SU-DHL-6 (cell line): ENCODE measurements around the gene CCDC88C.

Experiments used
- H2AFZ ChIP-seq: fragments of 200-600 bp; sonication (generic); 2 replicates; pipeline ENCODE4 v1.6.1; 2014; ENCODE audit warnings: low read depth, mild to moderate bottlenecking, moderate library complexity, mixed read lengths, antibody characterized with exemption, low read length; ENCODE audit not compliant: severe bottlenecking
- H3F3A ChIP-seq: fragments of 200-600 bp; shearing (Covaris generic); 2 replicates; pipeline ENCODE4 v1.6.0; 2016; ENCODE audit warnings: antibody characterized with exemption, mild to moderate bottlenecking; ENCODE audit not compliant: insufficient read depth
- H3K27ac ChIP-seq: fragments of 200-600 bp; sonication (generic); 2 replicates; pipeline ENCODE4 v1.5.1; 2016; ENCODE audit warnings: low read depth, mild to moderate bottlenecking, low read length, moderate library complexity, mixed read lengths
- H3K27me3 ChIP-seq: fragments of 200-600 bp; sonication (generic), shearing (Covaris generic); 2 replicates; pipeline ENCODE4 v1.6.0; 2014; ENCODE audit warnings: mild to moderate bottlenecking, low read length
- H3K36me3 ChIP-seq: fragments of 200-600 bp; sonication (generic); 2 replicates; pipeline ENCODE4 v1.6.1; 2014; ENCODE audit warnings: mild to moderate bottlenecking, low read length, mixed read lengths
- H3K4me2 ChIP-seq: fragments of 300-600, 200-600 bp; shearing (Covaris generic), sonication (generic); 2 replicates; pipeline ENCODE4 v1.6.0; 2014; ENCODE audit warnings: low read length, low read depth, mild to moderate bottlenecking; ENCODE audit not compliant: poor library complexity, severe bottlenecking
- H3K4me3 ChIP-seq: fragments of 200-600 bp; sonication (generic); 2 replicates; pipeline ENCODE4 v1.5.1; 2014; ENCODE audit warnings: antibody characterized with exemption, low read length, mild to moderate bottlenecking, mixed read lengths; ENCODE audit not compliant: insufficient read depth, poor library complexity, severe bottlenecking
- H3K79me2 ChIP-seq: fragments of 200-600 bp; sonication (generic); 2 replicates; pipeline ENCODE4 v1.6.1; 2014; ENCODE audit warnings: mild to moderate bottlenecking, low read length, moderate library complexity; ENCODE audit not compliant: insufficient read depth
- H3K9ac ChIP-seq: fragments of 200-600 bp; sonication (generic); 2 replicates; pipeline ENCODE4 v1.7.0; 2014; ENCODE audit warnings: mild to moderate bottlenecking, low read length
- H3K9me2 ChIP-seq: fragments of 200-600 bp; sonication (generic); replicated peaks from 2 replicates; pipeline ENCODE4 v1.6.1; 2014; ENCODE audit warnings: low read length; ENCODE audit not compliant: insufficient read depth
- H3K9me3 ChIP-seq: fragments of 200-600 bp; sonication (generic); 2 replicates; pipeline ENCODE4 v1.6.1; 2014; ENCODE audit warnings: low read length, mixed read lengths; ENCODE audit not compliant: insufficient read depth
- H4K20me1 ChIP-seq: fragments of 200-600 bp; sonication (generic); 2 replicates; pipeline ENCODE4 v1.6.1; 2014; ENCODE audit warnings: low read depth, mild to moderate bottlenecking, antibody characterized with exemption, low read length, moderate library complexity, mixed read lengths
- CTCF ChIP-seq: fragments of 200-600 bp; sonication (generic); IDR thresholded peaks from one replicate; pipeline ENCODE4 v1.5.1; 2017; ENCODE audit warnings: antibody characterized with exemption, mild to moderate bottlenecking, low read length, moderate library complexity; ENCODE audit not compliant: insufficient read depth, poor library complexity, severe bottlenecking
- EZH2phosphoT487 ChIP-seq: fragments of 200-600 bp; sonication (generic), shearing (Covaris generic); conservative IDR thresholded peaks from 2 replicates; pipeline ENCODE4 v1.6.1; 2018; ENCODE audit warnings: mild to moderate bottlenecking, antibody characterized with exemption, low read length, moderate library complexity, mixed read lengths

CCDC88C gene

DNA sequence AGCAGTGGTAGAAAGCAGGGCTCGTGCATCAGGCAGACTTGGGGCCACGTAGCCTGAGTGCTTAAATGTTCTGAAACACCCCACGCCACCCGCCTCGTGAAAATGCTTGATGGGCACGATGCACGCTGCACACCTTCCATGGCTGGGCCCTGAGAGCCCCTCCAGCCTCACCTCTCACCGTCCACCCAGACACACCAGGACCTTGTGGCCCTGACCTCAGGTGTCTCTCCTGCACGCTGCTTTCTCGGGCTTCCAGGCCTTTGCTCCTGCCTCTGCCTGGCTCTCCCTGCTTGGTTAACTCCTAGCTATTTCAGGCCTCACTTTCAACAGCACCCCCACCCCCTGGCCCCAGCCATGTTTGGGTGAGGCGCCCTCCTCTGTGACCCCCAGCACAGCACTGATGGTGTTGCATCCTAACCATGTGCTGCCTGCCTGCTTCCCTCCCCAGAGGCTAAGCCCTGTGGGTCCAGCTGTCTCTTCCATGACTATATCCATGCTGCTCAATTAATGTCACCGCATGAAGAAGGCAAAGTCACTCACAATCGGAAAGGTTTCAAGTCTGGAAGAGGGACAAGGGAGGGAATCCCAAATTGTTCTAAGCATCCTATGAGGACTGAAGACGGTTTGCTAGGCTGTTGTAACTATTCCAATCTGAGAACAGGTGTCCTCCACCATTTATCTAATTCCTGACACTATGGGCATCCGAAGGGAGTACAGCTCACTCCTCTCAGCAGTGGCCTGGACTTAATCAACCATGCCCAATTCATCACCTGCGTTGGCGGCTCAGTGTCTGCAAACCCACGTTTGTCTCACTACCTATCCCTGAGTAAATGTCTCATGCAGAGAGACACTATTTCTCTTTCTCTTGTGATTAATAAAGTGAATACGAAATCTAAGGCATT lies 82.2 kb downstream of the CCDC88C start:
- no peaks in the 10 kb centered on the region for H3K9me3 ChIP-seq
- peaks cover 5% of the 10 kb centered on the region; the same call in 1 of the 2 replicates for H3K36me3 ChIP-seq
- no peaks in the 10 kb centered on the region for H3F3A ChIP-seq
- H2AFZ ChIP-seq, result no peak overlapping the region
- H3K27me3 ChIP-seq, result no peaks in the 10 kb centered on the region
- H3K9me2 ChIP-seq, result no peaks in the 10 kb centered on the region
- H3K9ac ChIP-seq, result no peak overlapping the region
- no peak overlapping the region for H3K4me2 ChIP-seq
- no peak for TF ChIP-seq EZH2phosphoT487
- TF ChIP-seq CTCF, result no peak
- no peak overlapping the region for H3K27ac ChIP-seq
- H4K20me1 ChIP-seq, result no peaks in the 10 kb centered on the region
- H3K79me2 ChIP-seq, result peaks cover 7% of the 10 kb centered on the region; the same call in 1 of the 2 replicates
- H3K4me3 ChIP-seq, result no peak overlapping the region

DNA sequence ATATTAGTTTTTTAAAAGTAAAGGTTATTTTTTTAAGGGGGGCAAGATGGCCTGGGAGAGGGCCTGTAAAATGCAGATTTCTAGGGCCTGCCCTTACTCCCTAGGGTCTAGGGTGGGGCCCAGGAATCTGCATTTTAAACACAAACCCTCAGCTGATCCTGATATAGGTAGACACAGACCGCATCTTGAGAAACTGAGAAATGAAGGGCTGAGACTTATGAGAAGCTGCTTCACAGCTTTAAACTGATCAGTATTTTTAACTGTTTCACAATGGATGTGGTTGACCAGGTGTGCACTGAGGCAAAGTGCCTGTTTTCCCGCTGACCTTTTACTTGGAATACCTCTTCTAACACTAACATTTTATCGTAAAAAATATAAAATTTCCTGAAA lies 84.0 kb downstream of the CCDC88C start:
- Histone ChIP-seq H3K79me2 (peaks cover 7% of the 10 kb centered on the region; the same call in 1 of the 2 replicates), H3K9ac (no peak overlapping the region), H2AFZ (no peak overlapping the region), H3K27ac (no peak overlapping the region), H3K9me3 (no peaks in the 10 kb centered on the region), H3K27me3 (no peaks in the 10 kb centered on the region), H3K4me2 (no peak overlapping the region), H3K36me3 (peaks cover 5% of the 10 kb centered on the region; the same call in 1 of the 2 replicates), H4K20me1 (no peaks in the 10 kb centered on the region), H3F3A (peaks cover 3% of the 10 kb centered on the region; the same call in 1 of the 2 replicates), H3K9me2 (no peaks in the 10 kb centered on the region), H3K4me3 (no peak overlapping the region)
- no peak for TF ChIP-seq EZH2phosphoT487
- TF ChIP-seq CTCF, result no peak

DNA sequence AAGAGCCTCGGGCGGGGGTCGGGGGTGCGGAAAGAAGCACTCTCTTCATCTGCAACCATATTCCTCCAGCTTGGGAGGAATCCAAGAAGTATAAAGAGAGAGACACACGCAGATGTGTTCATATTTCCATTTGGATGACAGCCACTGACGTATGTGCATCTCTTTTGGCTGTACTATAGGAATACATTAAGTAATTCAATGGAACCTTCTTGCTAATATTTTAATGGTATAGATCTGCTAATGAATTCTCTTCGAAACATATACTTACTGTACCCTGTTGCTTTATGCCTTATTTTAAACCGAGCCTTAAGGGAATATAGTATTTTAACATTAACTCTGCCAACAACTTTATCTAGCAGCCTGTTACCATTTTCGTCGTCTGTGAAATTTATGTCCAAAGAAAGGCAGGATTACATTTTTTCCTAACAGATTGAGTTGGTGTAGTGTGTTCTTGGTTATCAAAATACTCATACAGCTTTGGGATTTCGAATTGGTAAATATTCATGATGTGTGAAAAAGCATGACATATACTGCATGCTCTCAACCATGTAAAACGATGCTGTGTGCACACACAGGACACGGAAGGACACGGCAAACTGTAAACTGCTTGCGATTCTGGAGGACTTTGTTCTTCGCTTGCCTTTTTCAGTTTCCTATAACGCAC lies 84.5 kb downstream of the CCDC88C start:
- no peak overlapping the region for H3K9ac ChIP-seq
- H3K4me3 ChIP-seq, result no peak overlapping the region
- H3K9me2 ChIP-seq, result no peaks in the 10 kb centered on the region
- no peaks in the 10 kb centered on the region for H4K20me1 ChIP-seq
- no peak overlapping the region for H3K27ac ChIP-seq
- no peaks in the 10 kb centered on the region for H3K9me3 ChIP-seq
- peaks cover 5% of the 10 kb centered on the region; the same call in 1 of the 2 replicates for H3K36me3 ChIP-seq
- peaks cover 3% of the 10 kb centered on the region; the same call in 1 of the 2 replicates for H3F3A ChIP-seq
- H3K4me2 ChIP-seq, result no peak overlapping the region
- H2AFZ ChIP-seq, result no peak overlapping the region
- peaks cover 7% of the 10 kb centered on the region; the same call in 1 of the 2 replicates for H3K79me2 ChIP-seq
- TF ChIP-seq CTCF (no peak), EZH2phosphoT487 (no peak)
- no peaks in the 10 kb centered on the region for H3K27me3 ChIP-seq
